NCI-H2171 treated with DMSO at 0.1 percent for 48 hours (cell line): Measurements from ENCODE around the gene DOCK9.
A peak's percentile ranks its signal among the peaks of the same experiment; 100 is the strongest.
"Not testable (repeated sequence)": the region's sequence is repeated elsewhere in the genome, so short reads cannot be mapped to it uniquely, and the experiment has no call there.

Source experiments
- DNase-seq: peaks from one replicate; lab custom pipeline; 2025; lab: John Stamatoyannopoulos, UW

Gene DOCK9

DNA sequence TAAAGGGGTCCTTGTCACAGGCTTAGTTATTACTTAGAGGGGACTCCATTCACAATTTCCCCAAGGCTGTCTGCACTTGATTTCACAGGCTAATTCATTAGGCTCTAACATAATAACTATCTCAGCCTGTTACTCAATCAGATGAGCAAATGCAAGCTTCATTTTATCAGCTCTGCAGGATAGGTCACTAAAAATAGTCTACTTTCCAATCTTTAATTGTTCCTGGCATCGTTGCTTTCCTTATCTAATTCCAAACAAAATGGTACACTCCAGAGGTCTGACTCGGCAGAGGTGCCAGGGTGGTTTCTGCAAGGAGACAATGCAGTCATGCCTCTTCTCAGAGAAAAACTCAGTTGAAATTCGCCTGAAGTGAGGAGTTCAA, 155.6 kb downstream of the DOCK9 start:
- no peak for DNase-seq

DNA sequence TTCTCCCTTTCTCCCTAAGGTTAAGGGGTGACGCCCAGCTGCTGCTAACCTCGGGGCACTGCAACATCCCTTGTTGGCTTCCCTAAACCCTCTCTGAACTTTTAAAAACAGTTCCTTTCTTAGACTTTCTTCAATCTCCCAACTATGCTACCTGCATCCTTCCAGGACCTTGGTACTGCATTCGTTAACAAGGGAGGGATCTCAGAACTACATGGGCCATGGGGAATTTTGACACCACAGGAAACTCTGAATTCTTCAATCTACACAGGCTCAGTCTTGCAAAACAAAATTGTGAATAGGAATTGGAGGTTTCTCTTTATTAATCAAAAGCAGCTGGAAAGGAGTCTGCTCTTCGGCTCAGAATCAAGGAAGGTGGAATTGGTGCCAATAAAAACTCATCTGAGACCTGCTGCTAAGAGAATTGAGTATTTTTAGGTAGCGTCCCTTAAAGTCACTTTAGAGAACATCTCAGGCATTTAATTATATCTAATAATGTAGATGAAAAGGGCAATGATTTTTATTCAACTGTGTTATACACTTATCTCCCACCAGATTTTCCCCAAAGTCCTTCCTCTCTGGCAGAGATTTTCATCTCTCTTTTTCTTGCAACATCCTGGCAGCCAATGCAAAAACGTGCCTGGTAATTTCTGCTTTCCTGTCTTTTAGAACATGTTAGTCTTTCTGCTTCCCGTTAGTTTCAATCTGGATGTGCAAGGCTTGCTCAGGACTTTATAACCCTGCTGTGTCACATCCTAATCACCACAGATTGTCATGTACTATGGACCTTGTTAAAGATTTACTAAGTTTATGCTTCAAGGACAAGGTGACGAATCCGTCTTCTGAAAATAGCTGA, 156.3 kb downstream of the DOCK9 start:
- no peak for DNase-seq

GRCh38 chr13:98820744-98821371, 157.0 kb downstream of the DOCK9 start:
- DNase-seq: no peak

- no peak for DNase-seq
Measured at GRCh38 chr13:98820300-98820699, 157.6 kb downstream of the DOCK9 start.

DNA sequence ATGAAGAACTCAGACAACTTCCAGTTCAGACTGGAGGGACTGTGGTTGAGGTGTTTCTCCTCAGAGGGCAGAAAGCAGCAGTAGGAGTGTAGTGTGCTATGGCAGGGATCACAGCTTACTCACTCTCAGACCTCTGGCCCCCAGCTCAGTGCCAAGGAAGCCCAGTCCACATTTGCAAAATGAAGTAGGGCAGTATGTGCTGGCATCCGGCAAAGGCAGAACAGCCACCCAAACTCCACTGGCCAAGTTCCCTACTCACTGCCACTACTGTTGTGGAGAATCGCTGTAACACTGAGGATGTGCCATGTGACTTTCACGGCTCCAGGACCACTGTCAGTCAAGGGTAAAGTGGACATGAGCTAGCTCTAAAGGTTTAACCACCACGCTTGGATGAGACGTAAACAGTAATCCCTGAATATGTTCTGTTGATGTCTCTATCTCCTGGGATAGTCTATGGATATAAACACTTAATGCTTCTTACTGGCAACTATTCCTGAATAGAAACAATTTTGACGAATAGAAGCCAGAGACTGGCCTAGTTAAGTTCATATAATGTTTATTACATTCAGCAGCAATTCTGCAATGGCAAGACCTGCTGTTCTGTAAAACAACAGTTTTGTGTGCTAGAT, 158.4 kb downstream of the DOCK9 start:
- no peak for DNase-seq

- no peak for DNase-seq
Measured at GRCh38 chr13:98816406-98816805, 161.5 kb downstream of the DOCK9 start.

DNA sequence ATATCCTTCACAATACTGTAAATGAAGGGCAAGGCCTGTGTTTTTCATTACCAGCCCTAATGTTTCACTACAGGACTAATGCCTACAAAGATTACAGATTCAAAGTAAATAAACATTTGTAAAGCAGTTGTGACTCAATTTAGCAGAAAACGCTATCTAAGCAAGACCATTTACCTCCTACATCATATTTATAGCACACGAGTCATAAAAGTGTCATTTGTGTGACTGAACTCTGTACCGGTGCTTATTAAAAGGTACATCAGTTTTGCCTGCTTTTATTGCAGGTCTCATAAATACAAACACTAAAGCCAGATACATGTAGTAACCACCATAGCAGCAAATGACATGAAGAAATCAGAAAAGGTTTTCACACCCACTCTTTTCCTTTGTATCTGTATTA, 163.9 kb downstream of the DOCK9 start:
- DNase-seq: no peak

DNA sequence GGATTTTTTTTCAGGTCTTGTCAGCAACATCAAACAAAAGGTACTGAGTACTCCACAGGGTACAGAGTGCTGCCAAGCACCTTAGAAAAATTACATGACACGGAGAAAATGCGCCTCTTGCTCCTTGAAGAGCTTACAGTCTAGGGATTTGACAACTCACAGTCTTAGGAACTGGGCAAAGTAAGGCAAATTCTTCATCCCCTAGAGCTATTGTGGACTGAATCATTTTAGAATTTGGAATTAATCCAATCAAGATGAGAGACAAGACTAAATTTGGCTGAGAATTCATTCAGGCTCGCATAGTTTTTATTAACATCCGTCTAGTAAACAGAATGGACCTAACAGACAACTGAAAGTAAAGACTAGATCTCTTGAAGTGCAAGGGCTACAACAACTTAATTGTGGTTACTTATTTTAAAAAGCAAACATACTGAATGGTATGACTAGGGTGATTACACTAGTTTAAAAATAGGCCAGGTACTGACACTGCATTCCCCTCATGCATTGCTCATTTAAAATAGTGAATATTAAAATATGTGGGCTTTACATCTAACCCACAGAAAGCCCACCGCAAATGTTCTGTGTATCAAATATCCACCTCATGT, 165.6 kb downstream of the DOCK9 start:
- DNase-seq: not testable (repeated sequence)

DNA sequence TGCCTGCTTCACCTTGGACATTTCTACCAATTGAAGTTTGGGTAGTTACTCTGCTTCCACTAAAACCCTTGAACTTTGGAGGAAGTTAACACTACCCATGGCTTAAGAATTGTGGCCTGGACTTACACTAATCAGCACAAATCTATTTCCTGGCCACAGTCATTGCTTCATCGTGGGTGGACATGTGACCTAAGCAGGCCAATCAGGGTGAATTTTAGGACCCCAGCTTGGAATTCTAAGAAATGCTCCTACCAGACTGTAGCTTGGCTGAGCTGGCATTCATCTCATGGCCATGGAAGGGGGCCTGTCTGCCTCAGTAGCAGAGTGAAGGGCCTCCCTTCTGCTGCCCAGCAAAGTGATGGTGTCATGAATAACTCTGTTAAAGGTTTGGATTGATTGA, 167.1 kb downstream of the DOCK9 start:
- DNase-seq: no peak

- no peak for DNase-seq
Measured at GRCh38 chr13:98809345-98809777, 168.5 kb downstream of the DOCK9 start.

DNA sequence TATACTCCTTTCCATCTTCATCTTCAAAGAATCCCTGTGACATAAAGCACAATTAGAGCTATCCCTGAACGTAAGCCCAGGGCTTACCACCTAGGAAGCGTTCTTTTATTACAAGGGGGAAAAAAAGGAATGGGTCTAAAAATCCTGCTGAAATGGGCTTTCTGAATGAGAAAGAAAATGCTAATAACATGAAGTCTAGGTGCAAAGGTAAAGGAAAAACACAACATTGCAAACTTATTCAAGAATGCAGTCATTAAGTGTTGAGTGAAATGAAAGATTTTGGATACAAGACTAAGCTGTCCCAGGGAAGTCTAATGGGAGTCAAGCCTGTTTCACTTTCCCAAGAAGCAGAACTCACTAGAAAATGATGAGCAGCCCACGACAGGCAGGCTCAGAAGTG, 170.1 kb downstream of the DOCK9 start:
- DNase-seq: no peak

DNA sequence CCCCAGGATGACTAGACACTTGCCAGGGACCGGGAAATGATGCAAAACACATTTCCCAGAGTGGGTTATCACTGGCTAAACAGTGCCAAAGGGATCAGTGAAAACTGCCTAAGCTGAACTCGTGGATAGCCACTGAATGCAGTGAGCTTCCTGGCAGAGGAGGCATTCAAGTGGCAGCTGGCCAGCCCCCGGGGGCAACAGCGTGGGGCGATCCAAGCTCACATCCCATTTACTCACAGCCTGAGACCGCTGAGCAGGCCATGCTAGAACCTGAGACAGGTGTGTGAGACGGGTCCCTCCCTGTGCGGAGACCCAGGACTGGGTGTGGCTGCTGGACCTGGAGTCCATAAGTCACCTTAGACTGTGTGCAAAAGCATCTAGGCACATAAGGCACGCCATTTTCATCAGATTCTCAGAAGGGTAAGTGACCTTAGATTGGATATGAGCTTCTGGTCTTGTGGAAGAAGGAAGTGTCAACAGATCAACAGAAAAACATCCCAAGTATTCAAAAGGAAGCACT, 173.5 kb downstream of the DOCK9 start:
- DNase-seq: no peak

DNA sequence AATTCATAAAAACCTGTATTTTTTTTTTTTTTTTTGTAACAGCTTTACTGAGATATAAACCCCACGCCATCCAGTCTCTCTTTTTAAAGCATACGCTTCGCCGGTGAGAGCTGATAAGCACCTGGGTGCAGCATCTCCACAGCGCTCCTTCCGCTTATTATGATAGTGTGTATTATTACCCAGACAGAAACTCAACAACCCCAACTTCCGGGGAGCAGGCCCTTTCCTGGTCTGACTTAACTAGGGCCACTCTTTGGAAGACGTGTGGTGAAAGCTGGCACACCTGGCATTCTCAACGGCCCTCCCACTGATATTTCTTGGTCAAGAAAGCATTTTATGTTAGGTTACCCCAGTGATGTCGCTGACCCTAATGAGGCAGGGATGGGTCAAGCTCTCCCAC, 173.9 kb downstream of the DOCK9 start:
- no peak for DNase-seq

GRCh38 chr13:98803111-98803561, 174.7 kb downstream of the DOCK9 start:
- DNase-seq: no peak

- DNase-seq: no peak
Measured at GRCh38 chr13:98802559-98802958, 175.3 kb downstream of the DOCK9 start.

- no peak for DNase-seq
Measured at GRCh38 chr13:98801626-98802418, 176.0 kb downstream of the DOCK9 start.

DNA sequence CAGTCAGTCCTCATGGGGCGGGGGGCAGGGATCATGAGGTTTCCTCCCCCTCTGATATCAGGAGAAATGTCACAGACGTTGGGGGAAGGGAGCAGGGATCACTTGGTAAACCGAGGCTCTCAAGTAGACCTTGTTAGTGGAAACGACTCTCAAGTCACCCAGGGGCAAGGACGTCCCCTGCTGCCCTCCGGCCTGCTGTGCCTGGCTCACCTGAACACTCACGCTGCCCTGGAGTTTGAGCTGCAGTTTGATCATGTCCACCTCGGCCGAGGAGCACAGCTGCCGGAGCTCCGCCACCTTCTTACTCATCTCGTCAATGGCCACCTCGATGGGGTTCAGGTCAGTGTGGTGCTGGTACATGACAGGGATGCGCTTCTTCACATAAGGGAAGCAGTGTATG, 177.8 kb downstream of the DOCK9 start:
- DNase-seq: no peak

- no peak for DNase-seq
Measured at GRCh38 chr13:98798849-98799645, 178.8 kb downstream of the DOCK9 start.

DNA sequence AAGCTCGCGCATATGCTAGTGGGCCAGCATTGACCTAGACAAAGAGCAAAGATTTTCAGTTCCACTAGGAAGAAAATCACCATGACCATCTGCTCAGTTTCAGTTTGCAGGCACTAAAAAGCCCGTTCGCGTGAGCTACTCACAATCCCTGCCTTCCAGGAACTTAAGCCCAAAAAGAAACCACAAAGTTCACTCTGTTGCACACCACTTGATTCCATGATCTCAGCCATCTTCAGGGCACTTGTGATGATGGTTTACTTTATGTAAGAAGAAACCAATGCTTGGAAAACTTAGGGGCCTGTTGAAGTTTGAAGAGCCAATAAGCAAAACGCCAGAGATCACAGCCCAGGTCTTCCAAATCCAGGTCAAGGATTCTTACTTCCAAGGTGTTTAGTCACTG, 180.4 kb downstream of the DOCK9 start:
- DNase-seq: peak; percentile 4

DNA sequence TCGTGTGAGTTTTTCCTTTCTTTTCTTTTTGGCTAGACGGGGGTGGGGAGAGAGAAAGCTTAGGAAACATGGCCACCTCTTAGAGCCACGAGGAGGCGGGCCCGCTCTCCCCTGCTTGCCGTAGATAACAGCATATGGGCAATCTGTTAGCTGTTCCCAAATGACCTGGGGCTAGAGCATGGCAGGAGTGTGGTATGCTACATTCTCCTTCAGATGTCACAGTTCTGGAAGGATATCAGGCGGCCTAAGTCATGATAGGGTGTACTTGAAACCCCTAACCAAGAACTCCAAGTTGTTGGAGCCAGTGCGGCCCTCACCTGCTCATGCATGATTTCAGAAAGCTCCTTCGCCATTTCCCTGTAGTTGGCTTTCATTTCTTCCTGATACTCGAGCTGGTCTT, 181.1 kb downstream of the DOCK9 start:
- peak; percentile 4 for DNase-seq

DNA sequence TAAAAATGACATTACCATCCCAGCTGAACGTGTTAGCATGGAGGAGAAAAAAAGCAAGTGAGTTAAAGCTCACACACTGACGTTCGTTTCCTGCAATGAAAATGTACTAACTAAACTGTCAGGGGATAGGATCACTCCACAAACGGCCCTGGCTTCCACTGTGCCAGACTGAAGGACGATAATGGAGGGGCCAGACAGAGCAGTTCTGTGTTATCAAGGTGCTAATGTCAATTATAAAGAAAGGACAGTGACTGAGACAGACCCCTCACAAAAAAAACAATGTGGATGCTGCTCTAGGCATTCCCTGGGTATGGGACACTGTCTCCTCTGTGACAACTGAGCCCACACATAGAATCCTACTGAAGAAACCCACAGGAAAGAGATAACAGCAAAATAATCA, 181.7 kb downstream of the DOCK9 start:
- no peak for DNase-seq
